Measurements from ENCODE around the gene PMVK. TPM values are rescaled to one million over a fixed set of nuclear protein-coding genes. Genes with fewer than 3 reads are reported as not detected.

The PMVK gene
- total RNA-seq, 2 donors from 2014 or later = 7.0 to 18.5 TPM

DNA sequence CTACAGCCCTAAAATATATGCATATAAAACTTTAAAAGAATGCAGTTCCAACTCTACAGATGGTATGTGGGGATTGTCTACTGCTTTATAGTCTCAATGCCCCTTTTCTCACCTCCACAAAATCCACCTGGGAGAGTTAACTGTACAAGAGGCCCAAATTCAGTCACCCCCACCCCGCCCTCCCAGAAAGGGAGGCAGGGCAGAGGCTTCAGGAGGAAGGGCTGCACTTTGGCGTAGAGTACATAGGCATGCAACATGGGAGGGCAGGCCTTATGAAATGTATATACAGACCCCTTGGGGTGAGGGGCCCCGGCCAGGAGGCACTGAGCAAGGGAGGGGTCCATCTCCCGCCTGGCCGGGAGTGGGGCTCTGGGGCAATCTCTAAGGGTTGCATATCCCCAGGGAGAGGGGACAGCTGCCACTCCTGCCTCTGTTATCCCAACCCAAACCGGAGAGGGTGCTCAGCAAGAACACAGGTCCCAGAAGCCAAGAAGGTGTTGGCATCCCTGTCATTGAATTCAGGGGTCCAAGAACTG, 26.3 kb upstream of the PMVK start:
- TF ChIP-seq, protein P1, sequence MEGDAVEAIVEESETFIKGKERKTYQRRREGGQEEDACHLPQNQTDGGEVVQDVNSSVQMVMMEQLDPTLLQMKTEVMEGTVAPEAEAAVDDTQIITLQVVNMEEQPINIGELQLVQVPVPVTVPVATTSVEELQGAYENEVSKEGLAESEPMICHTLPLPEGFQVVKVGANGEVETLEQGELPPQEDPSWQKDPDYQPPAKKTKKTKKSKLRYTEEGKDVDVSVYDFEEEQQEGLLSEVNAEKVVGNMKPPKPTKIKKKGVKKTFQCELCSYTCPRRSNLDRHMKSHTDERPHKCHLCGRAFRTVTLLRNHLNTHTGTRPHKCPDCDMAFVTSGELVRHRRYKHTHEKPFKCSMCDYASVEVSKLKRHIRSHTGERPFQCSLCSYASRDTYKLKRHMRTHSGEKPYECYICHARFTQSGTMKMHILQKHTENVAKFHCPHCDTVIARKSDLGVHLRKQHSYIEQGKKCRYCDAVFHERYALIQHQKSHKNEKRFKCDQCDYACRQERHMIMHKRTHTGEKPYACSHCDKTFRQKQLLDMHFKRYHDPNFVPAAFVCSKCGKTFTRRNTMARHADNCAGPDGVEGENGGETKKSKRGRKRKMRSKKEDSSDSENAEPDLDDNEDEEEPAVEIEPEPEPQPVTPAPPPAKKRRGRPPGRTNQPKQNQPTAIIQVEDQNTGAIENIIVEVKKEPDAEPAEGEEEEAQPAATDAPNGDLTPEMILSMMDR (IDR thresholded peaks at IDR 0.05) = no peak
- no peak for TF ChIP-seq POLR2A (IDR thresholded peaks at IDR 0.05)
- Histone ChIP-seq H3K9me3 (no peaks in the 10 kb centered on the region), H3K27ac (peak overlapping the region in 3 of 4 donors; percentile 96 to 99 (median 99)), H3K4me3 (no peak overlapping the region), H3K36me3 (replicated peaks in 1 of 2; ENCODE audit: insufficient read depth in 1 of 2, low read depth in 2 of 2) (peaks cover 7 to 30% of the 10 kb centered on the region in 2 donors), H3K27me3 (no peaks in the 10 kb centered on the region), H3K4me1 (peaks cover 24% of the 10 kb centered on the region)
- intact Hi-C loops (cut with DNase I) = loop anchor here (5.0 kb wide), 1 partner anchor 49 kb away; no protein-coding TSS in a partner anchor
- ATAC-seq (no peak), DNase-seq (no peak)
- 69 to 74% methylated on average over 6 of the region's 6 CpGs for WGBS, 2 donors

DNA sequence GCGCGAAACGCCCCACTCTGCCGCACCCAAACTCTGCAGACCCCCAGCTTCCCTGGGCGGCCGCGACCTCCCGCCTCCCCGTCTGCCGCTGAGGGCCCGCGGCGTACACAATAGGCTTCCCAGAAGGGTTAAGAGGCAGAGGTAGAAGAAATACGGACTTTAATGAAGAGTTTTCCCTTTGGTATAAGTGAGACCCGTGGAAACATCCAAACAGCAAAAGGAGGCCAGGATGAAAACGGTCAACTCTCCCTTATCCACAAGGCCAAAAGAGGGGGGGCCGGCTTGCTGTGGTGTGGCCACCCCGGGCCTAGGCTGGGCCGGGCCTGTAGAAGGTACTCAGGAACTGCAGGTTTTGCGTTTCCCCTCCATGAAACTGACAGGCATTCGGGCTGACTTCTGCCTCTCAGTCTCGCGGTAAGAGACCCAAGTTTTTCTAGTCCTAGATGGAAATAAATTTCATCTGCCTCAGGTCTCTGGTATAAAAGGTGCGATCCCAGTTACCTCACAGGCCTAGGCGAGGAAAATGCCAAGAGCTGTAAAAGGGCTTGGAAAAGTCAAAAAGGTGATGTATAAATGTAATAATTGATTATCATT, 25.7 kb upstream of the PMVK start:
- peak in 2 of 4 donors; percentile 41 to 48 for DNase-seq
- H3K36me3 ChIP-seq (replicated peaks in 1 of 2; ENCODE audit: insufficient read depth in 1 of 2, low read depth in 2 of 2) = peaks cover 2 to 25% of the 10 kb centered on the region in 2 donors
- WGBS, 2 donors = 2 to 5% methylated on average over 22 to 25 of the region's 25 CpGs
- H3K4me3 ChIP-seq = peak overlapping the region; percentile 95 to 97
- H3K27me3 ChIP-seq = no peaks in the 10 kb centered on the region
- H3K27ac ChIP-seq = peak overlapping the region; percentile 91 to 99 (median 98)
- intact Hi-C loops (cut with DNase I) = loop anchor here (5.0 kb wide), 1 partner anchor 50 kb away; no protein-coding TSS in a partner anchor
- H3K9me3 ChIP-seq = no peaks in the 10 kb centered on the region
- TF ChIP-seq, protein P1 (IDR thresholded peaks at IDR 0.05) = no peak
- no peak for TF ChIP-seq POLR2A (IDR thresholded peaks at IDR 0.05)
- peak; percentile 13 for ATAC-seq
- peaks cover 25% of the 10 kb centered on the region for H3K4me1 ChIP-seq

DNA sequence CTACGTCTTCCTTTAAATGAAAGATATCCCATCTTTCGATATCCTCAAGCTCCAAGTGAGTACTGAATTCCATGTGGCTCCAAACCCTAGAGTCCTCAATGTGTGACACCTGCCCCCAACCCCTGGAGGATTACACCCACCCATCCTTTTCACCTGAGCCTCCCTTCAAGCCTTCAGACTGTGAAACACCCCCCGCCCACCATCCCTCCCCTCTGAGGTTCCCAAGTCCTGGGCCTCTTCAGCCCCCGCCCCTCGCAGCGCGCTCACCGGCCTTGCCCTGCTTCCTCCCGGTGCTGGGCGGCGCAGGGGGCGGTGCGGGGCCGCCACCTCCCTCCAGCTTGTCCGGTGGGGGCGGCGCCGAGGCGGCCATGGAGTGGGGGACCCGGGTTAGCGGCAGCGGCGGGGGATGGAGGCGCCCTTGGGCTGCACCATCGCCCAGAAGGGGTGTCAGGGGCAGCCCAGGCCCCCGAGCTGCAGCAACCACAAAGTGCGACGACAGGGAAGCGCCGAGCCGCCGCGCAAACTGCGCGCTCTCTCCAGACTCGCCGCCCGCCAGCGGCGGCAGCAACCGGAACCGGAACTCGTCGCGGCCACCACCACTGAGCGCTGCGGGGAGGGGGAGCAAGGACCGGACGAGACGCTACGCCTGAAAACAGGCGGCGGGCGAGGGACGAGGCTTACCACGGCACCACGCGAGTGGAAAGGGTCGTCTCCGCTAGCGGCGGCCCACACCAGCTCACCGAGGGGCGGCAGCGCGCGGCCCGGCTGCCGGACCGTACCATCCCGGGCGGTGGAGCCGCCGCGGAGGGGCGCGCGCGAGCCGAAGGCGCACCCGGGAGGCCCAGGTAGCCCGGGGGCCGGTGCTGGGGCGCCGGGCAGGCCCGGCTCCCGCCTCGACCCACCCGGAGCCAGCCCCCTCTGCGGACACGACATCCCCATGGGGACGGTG, 25.0 kb upstream of the PMVK start, which contains the start of gene PYGO2:
PYGO2 (minus strand) TSS at position 576 of the 949 bp plus-strand sequence; CDS start at position 370, 206 bp downstream.
- Histone ChIP-seq H3K36me3 (replicated peaks in 1 of 2; ENCODE audit: insufficient read depth in 1 of 2, low read depth in 2 of 2) (peaks cover 0 to 22% of the 10 kb centered on the region in 2 donors), H3K4me1 (peaks cover 33% of the 10 kb centered on the region), H3K9me3 (no peaks in the 10 kb centered on the region), H3K27ac (peak within 1 kb of the TSS; percentile 91 to 99 (median 98)), H3K4me3 (peak within 1 kb of the TSS; percentile 95 to 97), H3K27me3 (no peaks in the 10 kb centered on the region)
- peak; percentile 63 to 88 (median 86) for TF ChIP-seq POLR2A (IDR thresholded peaks at IDR 0.05)
- TF ChIP-seq, protein P1 (IDR thresholded peaks at IDR 0.05) = peak; percentile 29 to 89 (median 74)
- ATAC-seq = peak; percentile 87
- intact Hi-C loops (cut with DNase I) = loop anchor here (5.0 kb wide), 1 partner anchor 51 kb away; no protein-coding TSS in a partner anchor
- DNase-seq = peak; percentile 73 to 79 (median 76)
- WGBS, 2 donors = 0 to 1% methylated on average over 15 to 79 of the region's 93 CpGs

DNA sequence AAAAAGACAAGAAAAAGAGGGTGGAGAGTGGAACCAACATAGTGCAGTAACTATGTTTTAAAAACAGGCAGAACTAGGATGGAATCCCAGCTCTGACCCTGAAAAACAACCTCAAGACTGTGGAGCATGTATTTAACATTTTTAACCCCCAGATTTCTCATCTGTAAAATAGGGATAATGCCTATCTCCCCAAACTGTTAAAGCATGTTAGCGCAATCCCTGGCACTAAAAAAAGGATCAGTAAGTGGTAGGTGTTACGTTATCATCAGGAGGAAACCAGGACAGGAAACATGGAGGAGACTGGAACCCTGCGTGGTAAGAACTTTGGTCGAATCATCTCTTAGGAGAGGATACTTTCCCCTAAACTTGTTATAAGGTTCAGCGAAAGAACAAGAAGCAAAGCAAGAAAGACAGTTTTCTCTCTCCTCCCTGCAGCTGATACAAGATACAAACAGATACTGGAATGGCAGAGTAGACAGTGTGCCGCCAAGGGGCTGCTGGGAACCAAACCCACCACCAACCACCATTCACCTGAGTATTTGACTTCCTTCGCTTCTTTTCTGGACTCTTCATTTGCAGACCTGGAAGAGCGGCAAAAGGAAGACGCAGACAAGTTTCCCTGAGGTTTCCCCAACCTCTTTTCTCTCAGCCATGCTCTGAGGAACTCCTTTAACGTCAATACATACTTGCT, 24.1 kb upstream of the PMVK start:
- peaks cover 38% of the 10 kb centered on the region for H3K4me1 ChIP-seq
- intact Hi-C loops (cut with DNase I) = loop anchor here (5.0 kb wide), 1 partner anchor 52 kb away; no protein-coding TSS in a partner anchor
- WGBS, 2 donors = 30 to 35% methylated on average over 10 of the region's 10 CpGs
- no peak for DNase-seq
- no peaks in the 10 kb centered on the region for H3K27me3 ChIP-seq
- TF ChIP-seq, protein P1 (IDR thresholded peaks at IDR 0.05) = no peak
- no peak for TF ChIP-seq POLR2A (IDR thresholded peaks at IDR 0.05)
- peak overlapping the region; percentile 95 to 97 for H3K4me3 ChIP-seq
- peaks cover 0 to 17% of the 10 kb centered on the region in 2 donors for H3K36me3 ChIP-seq (replicated peaks in 1 of 2; ENCODE audit: insufficient read depth in 1 of 2, low read depth in 2 of 2)
- H3K9me3 ChIP-seq = no peaks in the 10 kb centered on the region
- ATAC-seq = no peak
- peak overlapping the region in 3 of 4 donors; percentile 91 to 99 (median 99) for H3K27ac ChIP-seq
